ENCODE measurements around the gene NAT8L. TPM values are rescaled to one million over a fixed set of nuclear protein-coding genes. Genes with fewer than 3 reads are reported as not detected.

The NAT8L gene
- total RNA-seq, 1 donor = under 0.01 TPM

- Histone ChIP-seq H3K4me1 (ENCODE audit: insufficient read depth, low read length) (no peaks in the 10 kb centered on the region), H3K79me2 (ENCODE audit: insufficient read depth, low read length) (no peaks in the 10 kb centered on the region), H4K20me1 (ENCODE audit: insufficient read depth, low read length) (no peaks in the 10 kb centered on the region), H3K4me2 (ENCODE audit: insufficient read depth, low read length) (no peak overlapping the region), H3K4me3 (ENCODE audit: insufficient read depth, low read length) (no peak overlapping the region), H3K27ac (ENCODE audit: low read depth, low read length) (no peak overlapping the region), H3K9me3 (ENCODE audit: low read depth, low read length) (no peaks in the 10 kb centered on the region), H3K36me3 (ENCODE audit: insufficient read depth, low read length) (no peaks in the 10 kb centered on the region), H2AFZ (ENCODE audit: low read length) (no peak overlapping the region), H3K27me3 (ENCODE audit: insufficient read depth, low read length) (no peaks in the 10 kb centered on the region)
- peak; percentile 86 for DNase-seq (ENCODE audit: insufficient read length, low spot score, missing footprints)
- TF ChIP-seq CTCF (IDR thresholded peaks at IDR 0.05; ENCODE audit: extremely low read depth, low read depth, low read length) = no peak
Measured at GRCh38 chr4:2066011-2066551, 7.0 kb downstream of the NAT8L start.

GRCh38 chr4:2066571-2067445 is 7.7 kb downstream of the NAT8L start:
- no peak overlapping the region for H3K4me3 ChIP-seq (ENCODE audit: insufficient read depth, low read length)
- TF ChIP-seq CTCF (IDR thresholded peaks at IDR 0.05; ENCODE audit: extremely low read depth, low read depth, low read length) = no peak
- no peaks in the 10 kb centered on the region for H3K4me1 ChIP-seq (ENCODE audit: insufficient read depth, low read length)
- no peaks in the 10 kb centered on the region for H3K36me3 ChIP-seq (ENCODE audit: insufficient read depth, low read length)
- no peak overlapping the region for H2AFZ ChIP-seq (ENCODE audit: low read length)
- H4K20me1 ChIP-seq (ENCODE audit: insufficient read depth, low read length) = no peaks in the 10 kb centered on the region
- H3K27me3 ChIP-seq (ENCODE audit: insufficient read depth, low read length) = no peaks in the 10 kb centered on the region
- DNase-seq (ENCODE audit: insufficient read length, low spot score, missing footprints) = peak; percentile 84
- H3K4me2 ChIP-seq (ENCODE audit: insufficient read depth, low read length) = no peak overlapping the region
- H3K9me3 ChIP-seq (ENCODE audit: low read depth, low read length) = no peaks in the 10 kb centered on the region
- H3K79me2 ChIP-seq (ENCODE audit: insufficient read depth, low read length) = no peaks in the 10 kb centered on the region
- no peak overlapping the region for H3K27ac ChIP-seq (ENCODE audit: low read depth, low read length)

DNA sequence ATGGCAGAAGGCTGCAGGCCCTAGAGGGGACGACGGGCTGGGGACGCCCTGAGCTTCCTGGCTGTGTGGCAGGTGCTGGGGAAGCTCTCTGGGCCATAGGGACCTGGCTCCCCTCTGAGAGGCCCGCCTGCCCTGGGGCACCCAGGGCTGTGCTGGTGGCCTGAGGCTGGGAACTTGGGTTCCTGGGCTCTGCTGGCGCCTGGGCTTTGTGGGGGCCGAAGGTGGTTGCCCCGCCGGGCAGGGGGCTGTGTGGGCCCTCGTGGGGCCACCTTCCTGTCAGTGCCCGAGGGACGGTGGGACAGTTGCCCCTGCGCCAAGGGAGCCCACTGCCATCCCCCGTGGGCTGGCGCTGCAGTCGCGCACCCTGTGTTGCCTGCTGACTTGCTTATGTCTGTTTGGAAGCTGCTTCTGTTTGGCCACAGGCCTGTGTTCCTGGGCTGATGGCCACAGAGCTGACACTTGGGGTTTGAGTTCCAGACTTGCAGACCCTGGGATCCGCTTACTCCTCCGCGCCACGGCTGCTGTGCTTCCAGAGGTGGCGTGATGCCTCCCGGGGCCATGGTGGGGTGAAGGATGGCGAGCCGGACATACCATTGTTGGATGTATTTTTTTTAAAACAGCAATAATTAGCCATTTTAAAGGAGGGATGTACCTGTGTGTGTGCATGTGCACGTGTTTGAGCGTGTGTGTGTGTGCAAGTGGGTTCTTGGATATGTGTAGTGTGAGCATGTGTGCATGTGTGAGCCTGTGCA is 8.5 kb downstream of the NAT8L start:
- H3K79me2 ChIP-seq (ENCODE audit: insufficient read depth, low read length) = no peaks in the 10 kb centered on the region
- no peak for TF ChIP-seq CTCF (IDR thresholded peaks at IDR 0.05; ENCODE audit: extremely low read depth, low read depth, low read length)
- H3K9me3 ChIP-seq (ENCODE audit: low read depth, low read length) = no peaks in the 10 kb centered on the region
- no peak overlapping the region for H3K4me2 ChIP-seq (ENCODE audit: insufficient read depth, low read length)
- H3K36me3 ChIP-seq (ENCODE audit: insufficient read depth, low read length) = no peaks in the 10 kb centered on the region
- no peak overlapping the region for H2AFZ ChIP-seq (ENCODE audit: low read length)
- H4K20me1 ChIP-seq (ENCODE audit: insufficient read depth, low read length) = no peaks in the 10 kb centered on the region
- no peak overlapping the region for H3K27ac ChIP-seq (ENCODE audit: low read depth, low read length)
- H3K27me3 ChIP-seq (ENCODE audit: insufficient read depth, low read length) = no peaks in the 10 kb centered on the region
- no peak overlapping the region for H3K4me3 ChIP-seq (ENCODE audit: insufficient read depth, low read length)
- H3K4me1 ChIP-seq (ENCODE audit: insufficient read depth, low read length) = no peaks in the 10 kb centered on the region
- DNase-seq (ENCODE audit: insufficient read length, low spot score, missing footprints) = peak; percentile 89

- Histone ChIP-seq H3K79me2 (ENCODE audit: insufficient read depth, low read length) (no peaks in the 10 kb centered on the region), H3K27me3 (ENCODE audit: insufficient read depth, low read length) (no peaks in the 10 kb centered on the region), H3K36me3 (ENCODE audit: insufficient read depth, low read length) (no peaks in the 10 kb centered on the region), H3K27ac (ENCODE audit: low read depth, low read length) (no peak overlapping the region), H3K4me1 (ENCODE audit: insufficient read depth, low read length) (no peaks in the 10 kb centered on the region), H4K20me1 (ENCODE audit: insufficient read depth, low read length) (no peaks in the 10 kb centered on the region), H3K4me3 (ENCODE audit: insufficient read depth, low read length) (no peak overlapping the region), H3K4me2 (ENCODE audit: insufficient read depth, low read length) (no peak overlapping the region), H2AFZ (ENCODE audit: low read length) (no peak overlapping the region), H3K9me3 (ENCODE audit: low read depth, low read length) (no peaks in the 10 kb centered on the region)
- no peak for TF ChIP-seq CTCF (IDR thresholded peaks at IDR 0.05; ENCODE audit: extremely low read depth, low read depth, low read length)
- DNase-seq (ENCODE audit: insufficient read length, low spot score, missing footprints) = peak; percentile 72
Measured at GRCh38 chr4:2068198-2068470, 9.0 kb downstream of the NAT8L start.
